ENCODE measurements around the gene PRR5. TPM values are rescaled to one million over a fixed set of nuclear protein-coding genes. Genes with fewer than 3 reads are reported as not detected.

PRR5 gene
- total RNA-seq, 1 donor from 2014 or later, result 20.5 TPM

- DNase-seq (ENCODE audit: low spot score, unreplicated experiment), result peak; percentile 89
- Mint-ChIP-seq H3K27me3 (peaks cover 5% of the 10 kb centered on the region), H3K4me1 (ENCODE audit: low read depth) (peaks cover 8% of the 10 kb centered on the region), H3K36me3 (ENCODE audit: insufficient read depth) (no peaks in the 10 kb centered on the region), H3K9me3 (ENCODE audit: low read depth) (no peaks in the 10 kb centered on the region), H3K27ac (no peak overlapping the region), H3K4me3 (ENCODE audit: low read depth) (no peak overlapping the region)
- peak; percentile 97 for TF ChIP-seq CTCF (IDR thresholded peaks at IDR 0.05; ENCODE audit: unreplicated experiment)
Measured at GRCh38 chr22:44697423-44698141, 4.4 kb upstream of the PRR5 start.

- Mint-ChIP-seq H3K36me3 (ENCODE audit: insufficient read depth) (no peaks in the 10 kb centered on the region), H3K4me1 (ENCODE audit: low read depth) (peaks cover 16% of the 10 kb centered on the region), H3K9me3 (ENCODE audit: low read depth) (no peaks in the 10 kb centered on the region), H3K27me3 (peaks cover 9% of the 10 kb centered on the region), H3K27ac (no peak overlapping the region), H3K4me3 (ENCODE audit: low read depth) (no peak overlapping the region)
- no peak for DNase-seq (ENCODE audit: low spot score, unreplicated experiment)
- TF ChIP-seq CTCF (IDR thresholded peaks at IDR 0.05; ENCODE audit: unreplicated experiment), result no peak
Measured at GRCh38 chr22:44698531-44699421, 3.2 kb upstream of the PRR5 start.

DNA sequence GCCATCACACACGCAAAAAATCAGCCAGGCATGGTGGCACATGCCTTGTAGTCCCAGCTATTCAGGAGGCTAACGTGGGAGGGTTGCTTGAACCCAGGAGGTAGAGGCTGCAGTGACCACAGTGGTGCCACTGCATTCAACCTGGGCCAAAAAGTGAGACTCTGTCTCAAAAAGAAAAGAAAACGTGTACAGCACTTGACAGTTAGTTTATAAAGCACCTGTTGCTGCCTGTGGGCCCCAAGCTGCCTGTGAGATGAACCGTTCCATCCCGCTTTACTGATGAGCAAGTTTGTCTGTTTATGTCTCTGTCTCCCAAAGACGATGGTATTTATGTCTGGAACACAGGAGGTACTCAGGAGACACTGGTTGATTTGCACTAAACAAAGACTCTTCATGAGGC lies 1.5 kb upstream of the PRR5 start:
- Mint-ChIP-seq H3K4me3 (ENCODE audit: low read depth) (no peak overlapping the region), H3K9me3 (ENCODE audit: low read depth) (no peaks in the 10 kb centered on the region), H3K27ac (no peak overlapping the region), H3K36me3 (ENCODE audit: insufficient read depth) (no peaks in the 10 kb centered on the region), H3K27me3 (peaks cover 11% of the 10 kb centered on the region), H3K4me1 (ENCODE audit: low read depth) (peaks cover 16% of the 10 kb centered on the region)
- TF ChIP-seq CTCF (IDR thresholded peaks at IDR 0.05; ENCODE audit: unreplicated experiment), result no peak
- DNase-seq (ENCODE audit: low spot score, unreplicated experiment), result no peak

- H3K27ac Mint-ChIP-seq, result no peak overlapping the region
- H3K4me1 Mint-ChIP-seq (ENCODE audit: low read depth), result peaks cover 18% of the 10 kb centered on the region
- no peaks in the 10 kb centered on the region for H3K36me3 Mint-ChIP-seq (ENCODE audit: insufficient read depth)
- H3K4me3 Mint-ChIP-seq (ENCODE audit: low read depth), result peak overlapping the region; percentile 35
- DNase-seq (ENCODE audit: low spot score, unreplicated experiment), result no peak
- H3K27me3 Mint-ChIP-seq, result peaks cover 11% of the 10 kb centered on the region
- H3K9me3 Mint-ChIP-seq (ENCODE audit: low read depth), result no peaks in the 10 kb centered on the region
- no peak for TF ChIP-seq CTCF (IDR thresholded peaks at IDR 0.05; ENCODE audit: unreplicated experiment)
Measured at GRCh38 chr22:44701187-44701790, 715 bp upstream of the PRR5 start.
